MM.1S (cell line): ENCODE data around the gene ALG6.

ENCODE experiments used
- DNase-seq: peaks from one replicate; pipeline ENCODE4 v3.0.0-alpha.2; 2015
- H2AFZ ChIP-seq: fragments of 300-600 bp; sonication (generic); 2 replicates; pipeline ENCODE4 v1.6.0; 2016; ENCODE audit warnings: antibody characterized with exemption, low read length
- H3F3A ChIP-seq: fragments of 300-600 bp; sonication (generic); 2 replicates; pipeline ENCODE4 v1.6.1; 2016; ENCODE audit warnings: mild to moderate bottlenecking, antibody characterized with exemption, low read length, moderate library complexity, mixed read lengths; ENCODE audit not compliant: insufficient read depth
- H3K27ac ChIP-seq: fragments of 300-600 bp; sonication (generic); 2 replicates; pipeline ENCODE4 v1.5.1; 2016; ENCODE audit warnings: mild to moderate bottlenecking, low read length
- H3K27me3 ChIP-seq: fragments of 300-600 bp; sonication (generic); replicated peaks from 2 replicates; pipeline ENCODE4 v1.6.0; 2016; ENCODE audit warnings: low read length; ENCODE audit not compliant: insufficient read depth
- H3K36me3 ChIP-seq: fragments of 300-600 bp; sonication (generic); replicated peaks from 2 replicates; pipeline ENCODE4 v1.6.1; 2016; ENCODE audit warnings: mild to moderate bottlenecking, low read length, mixed read lengths; ENCODE audit not compliant: insufficient read depth
- H3K4me1 ChIP-seq: fragments of 300-600 bp; sonication (generic); 2 replicates; pipeline ENCODE4 v1.6.1; 2016; ENCODE audit warnings: low read length, mixed read lengths
- H3K4me2 ChIP-seq: fragments of 300-600 bp; sonication (generic); 2 replicates; pipeline ENCODE4 v1.6.0; 2016; ENCODE audit warnings: low read depth, low read length
- H3K4me3 ChIP-seq: fragments of 300-600 bp; sonication (generic); 2 replicates; pipeline ENCODE4 v1.5.1; 2016; ENCODE audit warnings: low read length, mixed read lengths
- H3K79me2 ChIP-seq: fragments of 300-600 bp; sonication (generic); 2 replicates; pipeline ENCODE4 v1.6.1; 2016; ENCODE audit warnings: mixed run types, low read length, mixed read lengths
- H3K9ac ChIP-seq: fragments of 300-600 bp; sonication (generic); 2 replicates; pipeline ENCODE4 v1.6.1; 2016; ENCODE audit warnings: low read length, mixed read lengths
- H3K9me2 ChIP-seq: fragments of 300-600 bp; sonication (generic); replicated peaks from 2 replicates; pipeline ENCODE4 v1.6.1; 2016; ENCODE audit warnings: mild to moderate bottlenecking, low read length, mixed read lengths; ENCODE audit not compliant: insufficient read depth
- H3K9me3 ChIP-seq: fragments of 300-600 bp; sonication (generic); replicated peaks from 2 replicates; pipeline ENCODE4 v1.6.1; 2016; ENCODE audit warnings: mild to moderate bottlenecking, low read length, mixed read lengths; ENCODE audit not compliant: insufficient read depth
- H4K20me1 ChIP-seq: fragments of 300-600 bp; sonication (generic); 2 replicates; pipeline ENCODE4 v1.6.1; 2016; ENCODE audit warnings: mild to moderate bottlenecking, low read length, moderate library complexity, mixed read lengths; ENCODE audit not compliant: insufficient read depth
- CTCF ChIP-seq: fragments of 300-600 bp; sonication (generic); IDR thresholded peaks from 2 replicates; pipeline ENCODE4 v1.5.1; 2016; ENCODE audit warnings: antibody characterized with exemption, low read length, mixed read lengths
- EZH2 ChIP-seq: fragments of 300-600 bp; sonication (generic); optimal IDR thresholded peaks from 2 replicates; pipeline ENCODE3; 2017; ENCODE audit warnings: low read depth, mild to moderate bottlenecking, antibody characterized with exemption, low read length, mixed read lengths
- EZH2phosphoT487 ChIP-seq: fragments of 300-600 bp; sonication (generic); IDR thresholded peaks from 2 replicates; pipeline ENCODE4 v1.6.1; 2018; ENCODE audit warnings: antibody characterized with exemption, low read length

ALG6 gene

GRCh38 chr1:63450416-63450815 is 83.0 kb downstream of the ALG6 start:
- no peak for DNase-seq

GRCh38 chr1:63453232-63453631 is 85.8 kb downstream of the ALG6 start:
- H3K4me3 ChIP-seq, result no peak overlapping the region
- no peak overlapping the region for H3K27ac ChIP-seq
- no peaks in the 10 kb centered on the region for H3K36me3 ChIP-seq
- no peak overlapping the region for H2AFZ ChIP-seq
- TF ChIP-seq CTCF (no peak), EZH2 (no peak), EZH2phosphoT487 (no peak)
- no peaks in the 10 kb centered on the region for H3K9me2 ChIP-seq
- DNase-seq, result no peak
- no peak overlapping the region for H3K9ac ChIP-seq
- no peaks in the 10 kb centered on the region for H3K79me2 ChIP-seq
- H4K20me1 ChIP-seq, result no peaks in the 10 kb centered on the region
- no peak overlapping the region for H3K4me2 ChIP-seq
- no peaks in the 10 kb centered on the region for H3F3A ChIP-seq
- no peaks in the 10 kb centered on the region for H3K27me3 ChIP-seq
- H3K9me3 ChIP-seq, result no peaks in the 10 kb centered on the region
- no peaks in the 10 kb centered on the region for H3K4me1 ChIP-seq

More at GRCh38 chr1:63450416-63450815, 83.0 kb downstream of the ALG6 start:
- no peak overlapping the region for H3K4me3 ChIP-seq
- no peaks in the 10 kb centered on the region for H3K9me2 ChIP-seq
- no peaks in the 10 kb centered on the region for H3F3A ChIP-seq
- H4K20me1 ChIP-seq, result no peaks in the 10 kb centered on the region
- no peak overlapping the region for H3K4me2 ChIP-seq
- H2AFZ ChIP-seq, result no peak overlapping the region
- no peak overlapping the region for H3K27ac ChIP-seq
- no peaks in the 10 kb centered on the region for H3K27me3 ChIP-seq
- H3K9ac ChIP-seq, result no peak overlapping the region
- H3K9me3 ChIP-seq, result no peaks in the 10 kb centered on the region
- H3K79me2 ChIP-seq, result no peaks in the 10 kb centered on the region
- no peak for TF ChIP-seq EZH2phosphoT487
- TF ChIP-seq EZH2, result no peak
- no peak for TF ChIP-seq CTCF
- H3K36me3 ChIP-seq, result no peaks in the 10 kb centered on the region; the same call in 1 of the 2 replicates
- H3K4me1 ChIP-seq, result no peaks in the 10 kb centered on the region

- H3K27ac ChIP-seq, result no peak overlapping the region
- no peaks in the 10 kb centered on the region for H3K9me3 ChIP-seq
- no peak for DNase-seq
- no peak for TF ChIP-seq EZH2phosphoT487
- no peak for TF ChIP-seq CTCF
- TF ChIP-seq EZH2, result no peak
- H4K20me1 ChIP-seq, result no peaks in the 10 kb centered on the region
- no peaks in the 10 kb centered on the region for H3K4me1 ChIP-seq
- no peaks in the 10 kb centered on the region for H3K27me3 ChIP-seq
- H3K9me2 ChIP-seq, result no peaks in the 10 kb centered on the region
- H3K36me3 ChIP-seq, result no peaks in the 10 kb centered on the region
- H3K4me3 ChIP-seq, result no peak overlapping the region
- H3K79me2 ChIP-seq, result no peaks in the 10 kb centered on the region
- H3K4me2 ChIP-seq, result no peak overlapping the region
- no peak overlapping the region for H3K9ac ChIP-seq
- no peaks in the 10 kb centered on the region for H3F3A ChIP-seq
- H2AFZ ChIP-seq, result no peak overlapping the region
These were observed 86.8 kb downstream of the ALG6 start for GRCh38 chr1:63454269-63454668.
